Measurements from ENCODE around the gene TMEM54. TPM values are rescaled to one million over a fixed set of nuclear protein-coding genes. Genes with fewer than 3 reads are reported as not detected.

TMEM54 gene, protein sequence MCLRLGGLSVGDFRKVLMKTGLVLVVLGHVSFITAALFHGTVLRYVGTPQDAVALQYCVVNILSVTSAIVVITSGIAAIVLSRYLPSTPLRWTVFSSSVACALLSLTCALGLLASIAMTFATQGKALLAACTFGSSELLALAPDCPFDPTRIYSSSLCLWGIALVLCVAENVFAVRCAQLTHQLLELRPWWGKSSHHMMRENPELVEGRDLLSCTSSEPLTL
- 15.3 and 55.1 TPM in 2 replicates for total RNA-seq (ENCODE audit: low replicate concordance)

DNA sequence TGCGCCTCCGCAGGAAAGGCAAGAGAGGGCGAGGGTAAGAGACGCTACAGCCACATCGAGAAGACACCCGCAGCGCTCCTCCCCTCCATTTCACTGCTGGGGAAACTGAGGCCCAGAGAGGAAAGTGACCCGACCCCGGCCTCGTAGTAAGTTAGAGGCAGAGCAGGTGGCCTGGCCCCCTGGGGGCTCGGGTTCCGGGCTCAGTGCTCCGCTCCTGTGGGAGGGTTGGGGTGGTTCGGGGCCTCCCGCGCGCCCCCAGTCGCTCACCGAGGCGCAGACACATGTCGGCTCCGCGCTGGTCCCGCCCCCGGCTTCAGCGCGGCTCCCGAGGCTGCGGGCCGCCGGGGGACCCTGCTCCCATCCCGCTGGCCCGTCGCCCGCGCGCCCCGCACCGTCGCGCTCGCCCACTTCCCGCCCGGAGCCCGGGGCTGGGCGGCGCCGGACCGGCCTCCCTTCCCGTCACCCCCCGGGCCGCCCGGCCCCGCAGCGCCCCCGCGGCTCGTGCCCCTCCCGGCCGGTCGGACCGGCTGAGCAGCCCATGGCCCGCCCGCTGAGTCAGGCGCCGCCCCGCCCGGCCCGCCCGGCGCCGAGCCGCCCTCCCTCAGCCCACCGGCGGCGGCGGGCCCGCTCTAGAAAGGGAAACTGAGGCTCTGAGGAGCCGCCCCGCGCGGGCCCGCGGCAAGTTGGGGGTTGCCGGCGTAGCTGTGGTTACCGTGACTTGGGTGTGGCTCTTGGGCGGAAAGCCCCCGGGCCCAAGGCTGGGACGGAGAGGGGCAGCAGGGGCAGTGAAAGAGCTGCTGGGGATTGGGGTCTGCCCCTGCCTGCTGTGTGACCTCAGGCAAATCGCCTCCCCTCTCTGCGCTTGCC, at the start of gene TMEM54:
TSS of gene TMEM54 (minus strand) at position 434 of the 867 bp plus-strand sequence. CDS start at position 283, 151 bp downstream.

DNA sequence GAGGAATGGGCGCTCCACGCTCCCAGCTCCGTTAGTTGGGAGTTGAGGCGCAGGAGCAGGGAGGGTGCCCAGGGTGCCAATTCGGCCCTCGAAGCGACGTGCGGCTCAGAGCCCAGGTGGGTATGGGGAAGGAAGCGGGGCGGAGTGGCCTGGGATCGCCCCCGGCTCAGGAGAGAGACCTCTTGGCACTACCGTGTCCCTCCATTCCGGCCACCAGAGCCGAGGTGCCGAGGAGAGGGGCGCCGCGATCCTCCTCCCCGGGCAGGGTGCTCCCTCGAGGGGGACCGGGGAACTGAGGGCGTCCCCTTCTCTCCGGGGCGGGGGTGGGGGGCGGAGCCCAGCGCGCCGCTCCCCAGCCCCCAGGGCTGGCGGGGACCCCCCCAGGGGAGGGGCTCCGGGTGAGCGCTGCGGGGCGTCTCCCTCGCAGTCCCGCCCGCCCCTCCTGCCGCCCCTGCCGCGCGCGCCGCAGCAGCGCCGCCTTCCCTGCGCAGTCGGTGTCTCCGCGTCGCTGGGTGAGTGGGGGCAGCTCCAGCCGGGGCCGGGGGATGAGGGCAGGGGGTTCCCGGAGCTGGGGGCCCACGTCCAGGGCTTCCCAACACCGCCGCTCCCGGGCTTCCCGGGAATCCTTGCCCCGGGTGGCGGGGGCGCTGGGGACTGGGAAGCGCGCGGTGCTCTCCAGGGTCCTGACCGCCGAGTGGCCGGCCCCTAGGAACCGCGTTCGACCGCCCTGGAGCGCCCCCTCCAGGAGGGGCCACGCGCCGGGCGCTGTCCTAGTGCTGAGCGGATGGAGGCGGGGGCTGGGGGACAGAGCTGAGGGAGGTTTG, 15.0 kb downstream of the TMEM54 start, which contains the start of gene HPCA:
TSS of gene HPCA (plus strand) at position 488 of the 824 bp plus-strand sequence. CDS start 2,408 bp downstream, outside the sequence.

DNA sequence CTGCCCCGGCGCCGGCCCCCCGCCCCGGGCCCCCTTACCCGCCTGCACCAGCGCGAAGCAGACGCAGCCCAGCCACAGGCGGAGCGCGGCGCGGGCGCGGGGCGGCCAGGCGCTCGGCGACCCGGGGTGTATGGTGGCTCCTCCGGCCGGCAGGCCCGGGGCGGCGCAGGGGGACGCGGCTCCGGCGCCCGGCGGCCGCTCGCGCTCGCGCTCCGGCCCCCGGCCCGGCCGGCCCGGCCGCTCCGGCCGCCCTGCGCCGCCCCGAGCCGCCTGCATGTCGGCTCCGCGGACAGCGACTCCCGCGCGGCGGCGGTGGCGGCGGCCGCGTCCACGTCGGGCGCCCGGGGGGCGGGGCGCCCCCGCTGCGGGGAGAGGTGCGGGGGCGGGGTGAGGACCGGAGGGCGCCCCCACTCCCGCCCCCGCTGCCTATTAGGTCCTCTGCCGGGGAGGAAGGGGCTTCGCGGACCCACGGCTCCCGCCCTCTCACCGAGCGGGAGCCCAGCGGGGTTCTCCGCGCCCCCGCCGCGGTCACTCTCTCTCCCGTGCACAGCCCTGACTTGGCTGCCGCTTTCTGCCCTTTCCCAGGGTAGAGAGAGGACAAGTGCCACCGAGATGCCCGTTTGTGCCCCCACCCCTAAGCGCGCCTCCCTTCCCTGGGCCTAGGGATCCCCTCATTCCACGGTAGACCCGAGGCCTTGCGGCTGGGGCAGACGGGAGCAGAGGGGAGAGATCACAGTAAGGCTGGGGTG, 30.4 kb downstream of the TMEM54 start, which contains the start of gene FNDC5:
TSS of gene FNDC5 (minus strand) at position 298 of the 749 bp plus-strand sequence.

Other genes with a start within 250 kb of the TMEM54 start
- 39.5 and 52.4 TPM in 2 replicates for gene SYNC, start 198.6 kb downstream of the TMEM54 start, total RNA-seq (ENCODE audit: low replicate concordance)
- gene YARS1, start 84.0 kb downstream of the TMEM54 start, total RNA-seq (ENCODE audit: low replicate concordance) = 70.1 and 160 TPM in 2 replicates
- 28.9 and 77.8 TPM in 2 replicates for gene S100PBP, start 83.7 kb downstream of the TMEM54 start, total RNA-seq (ENCODE audit: low replicate concordance)
- 2.0 and 8.7 TPM in 2 replicates for gene FNDC5, start 30.5 kb downstream of the TMEM54 start, total RNA-seq (ENCODE audit: low replicate concordance)
- not detected in 2 replicates for gene HPCA, start 14.9 kb downstream of the TMEM54 start, total RNA-seq (ENCODE audit: low replicate concordance)
- gene RNF19B, start 63.4 kb upstream of the TMEM54 start, total RNA-seq (ENCODE audit: low replicate concordance) = 13.7 and 14.6 TPM in 2 replicates
- gene AK2, start 135.5 kb upstream of the TMEM54 start, total RNA-seq (ENCODE audit: low replicate concordance) = 36.4 and 88.5 TPM in 2 replicates
- gene AZIN2, start 179.8 kb upstream of the TMEM54 start, total RNA-seq (ENCODE audit: low replicate concordance) = 4.8 and 10.2 TPM in 2 replicates